AG09319 (cell line): ENCODE measurements around the gene CCL7.
"Not testable (repeated sequence)": the region's sequence is repeated elsewhere in the genome, so short reads cannot be mapped to it uniquely, and the experiment has no call there.

ENCODE experiments used
- DNase-seq: peaks from one replicate; pipeline ENCODE4 v3.0.0-alpha.2; 2010; ENCODE audit warnings: low read depth; ENCODE audit errors: extremely low read depth
- CTCF ChIP-seq: IDR thresholded peaks from 2 replicates; pipeline ENCODE4 v1.5.1; 2011; ENCODE audit warnings: low read depth, mild to moderate bottlenecking, inconsistent platforms, low read length, moderate library complexity

Gene CCL7

GRCh38 chr17:34269969-34270368, at the start of gene CCL7:
Gene CCL7, plus strand, starts transcription at chr17:34270221. Its CDS starts 70 bp downstream, at chr17:34270291.
- no peak for DNase-seq
- no peak for TF ChIP-seq CTCF

DNA sequence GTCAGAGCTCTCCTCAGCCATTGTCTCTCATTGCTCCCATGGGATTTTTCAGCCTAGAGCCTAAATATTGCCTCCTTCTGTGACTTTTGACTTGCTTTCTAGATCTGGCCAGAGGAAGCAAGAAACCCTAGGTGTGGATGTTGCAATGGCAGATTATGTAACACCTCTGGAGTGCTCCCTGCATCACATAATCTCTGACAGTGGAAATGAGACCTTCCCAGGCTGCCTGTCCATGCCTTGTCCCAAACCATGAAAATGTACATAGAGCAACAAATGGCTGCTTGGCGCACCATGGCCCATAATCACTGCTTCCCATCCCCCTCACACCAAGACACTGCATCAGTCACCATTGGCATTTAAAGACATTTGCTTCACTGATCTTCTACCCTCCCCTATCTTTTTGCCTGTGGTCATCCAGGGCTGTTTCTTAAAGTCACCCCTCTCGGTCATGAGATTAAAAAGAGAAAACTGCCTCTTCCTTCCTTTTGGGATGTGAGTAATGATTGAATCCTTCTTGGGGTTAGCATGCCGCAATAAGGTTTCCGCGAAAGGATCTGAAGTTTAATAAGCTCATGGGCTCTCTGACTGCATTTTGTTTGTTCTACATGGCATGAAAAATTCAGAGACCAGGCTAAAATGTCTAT, 49.1 kb upstream of the CCL7 start:
- no peak for TF ChIP-seq CTCF
- DNase-seq = no peak

DNA sequence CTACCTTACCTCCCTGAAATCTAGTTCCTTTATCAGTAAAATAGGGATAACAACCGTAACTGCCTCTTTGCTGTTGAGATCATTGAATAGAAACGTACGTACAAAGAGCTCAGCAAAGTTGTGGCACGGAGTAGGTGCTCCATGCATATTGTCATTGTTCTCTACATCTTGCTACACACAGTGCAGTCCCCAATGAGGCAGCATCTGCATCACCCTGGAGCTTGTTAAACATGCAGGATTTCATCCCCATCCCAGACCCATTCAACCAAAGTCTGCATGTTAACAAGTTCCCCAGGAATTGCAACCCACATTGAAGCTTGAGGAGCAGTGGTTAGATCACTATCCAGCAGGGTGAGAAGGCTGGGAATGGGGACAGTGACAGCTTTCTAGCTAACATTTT, 48.6 kb upstream of the CCL7 start:
- no peak for TF ChIP-seq CTCF
- DNase-seq = no peak

GRCh38 chr17:34222722-34223497, 47.1 kb upstream of the CCL7 start:
- TF ChIP-seq CTCF = no peak

DNA sequence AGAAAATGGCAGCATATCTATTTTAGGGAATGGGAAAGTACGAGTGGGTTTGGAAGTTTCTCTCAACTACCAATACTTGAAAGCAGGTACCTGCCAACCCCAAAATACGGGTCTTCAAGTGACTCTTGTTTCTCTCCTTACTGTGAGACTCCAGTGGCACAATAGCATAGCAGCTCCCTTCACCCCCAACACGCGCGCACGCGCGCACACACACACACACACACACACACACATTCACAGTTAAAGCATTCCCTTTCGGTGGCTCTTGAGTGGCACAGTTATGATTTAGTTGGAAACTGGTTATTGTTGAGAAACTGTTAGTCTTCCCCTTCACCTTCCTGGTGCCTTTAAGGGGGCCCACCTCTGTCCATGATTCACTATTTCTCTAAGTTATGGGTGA, 45.0 kb upstream of the CCL7 start:
- no peak for TF ChIP-seq CTCF
- DNase-seq = no peak

More at GRCh38 chr17:34222722-34223497, 47.1 kb upstream of the CCL7 start:
- no peak for DNase-seq

DNA sequence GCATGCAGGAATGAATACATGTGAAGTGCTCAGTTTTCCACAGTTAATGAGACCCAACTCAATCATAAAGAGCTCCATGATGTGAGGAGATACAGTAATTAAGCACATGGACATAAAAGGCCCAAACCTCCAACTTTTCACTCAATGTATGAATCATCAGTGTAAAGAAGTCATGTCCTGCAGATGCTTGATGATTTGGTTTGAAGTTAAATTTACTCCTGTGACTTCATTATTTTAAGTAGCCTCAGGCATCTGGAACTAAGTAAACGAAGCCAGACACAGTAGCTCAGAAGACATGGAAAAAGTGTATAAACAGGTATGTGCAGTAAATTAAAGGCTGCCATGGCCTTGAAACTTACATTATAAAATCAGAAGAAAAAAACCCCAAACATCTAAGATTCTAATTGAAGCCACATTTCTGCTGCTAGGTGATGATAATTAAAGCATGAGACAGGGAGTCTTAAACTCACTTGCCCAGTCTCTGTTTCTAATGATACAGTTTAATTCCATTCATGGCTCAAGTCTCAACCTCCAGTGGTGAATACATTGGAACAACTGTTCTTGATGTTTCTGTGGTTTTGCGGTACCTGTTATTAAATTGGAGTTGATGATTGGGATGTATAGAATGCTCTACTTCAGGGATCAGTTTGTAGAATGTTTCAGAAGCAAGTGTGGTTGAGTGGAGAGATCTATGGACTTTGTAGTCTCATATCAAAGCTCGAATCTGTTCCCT, 43.8 kb upstream of the CCL7 start:
- no peak for TF ChIP-seq CTCF
- DNase-seq = peak; percentile 40

GRCh38 chr17:34226744-34227034, 43.3 kb upstream of the CCL7 start:
- no peak for TF ChIP-seq CTCF
- DNase-seq = no peak

DNA sequence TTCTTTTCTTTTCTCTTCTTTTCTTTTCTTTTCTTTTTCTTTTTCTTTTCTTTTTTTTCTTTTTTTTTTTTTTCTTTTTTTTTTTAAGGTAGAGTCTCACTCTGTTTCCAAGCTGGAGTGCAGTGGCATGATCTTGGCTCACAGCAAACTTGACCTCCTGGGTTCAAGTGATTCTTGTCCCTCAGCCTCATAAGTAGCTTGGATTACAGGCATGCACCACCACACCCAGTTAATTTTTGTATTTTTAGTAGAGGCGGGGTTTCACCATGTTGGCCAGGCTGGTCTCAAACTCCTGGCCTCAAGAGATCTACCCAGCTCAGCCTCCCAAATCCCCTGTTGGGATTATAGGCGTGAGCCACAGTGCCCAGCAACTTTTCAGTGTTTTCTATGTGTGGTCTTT, 42.7 kb upstream of the CCL7 start:
- DNase-seq = not testable (repeated sequence)
